ACC112 (cell line): ENCODE results near the gene C1QTNF8.

Experiments
- H2AFZ ChIP-seq: fragments of 200-600 bp; sonication (generic); one replicate; pipeline ENCODE4 v1.6.0; 2017; ENCODE audit warnings: antibody characterized with exemption, low read length; ENCODE audit not compliant: unreplicated experiment
- H3K27ac ChIP-seq: fragments of 200-600 bp; sonication (generic); 2 replicates; pipeline ENCODE4 v1.5.1; 2014; ENCODE audit warnings: low read depth, mild to moderate bottlenecking, antibody characterized with exemption, low read length, moderate library complexity
- H3K27me3 ChIP-seq: fragments of 200-600 bp; sonication (generic); 2 replicates; pipeline ENCODE4 v1.6.1; 2014; ENCODE audit warnings: mild to moderate bottlenecking, antibody characterized with exemption, low read length, moderate library complexity, mixed read lengths; ENCODE audit not compliant: insufficient read depth
- H3K36me3 ChIP-seq: fragments of 200-600 bp; sonication (generic); 2 replicates; pipeline ENCODE4 v1.6.1; 2016; ENCODE audit warnings: mild to moderate bottlenecking, antibody characterized with exemption, low read length, moderate library complexity, mixed read lengths; ENCODE audit not compliant: insufficient read depth
- H3K4me1 ChIP-seq: fragments of 200-600 bp; sonication (generic); one replicate; pipeline ENCODE4 v1.6.1; 2016; ENCODE audit warnings: low read length, mixed read lengths; ENCODE audit not compliant: insufficient read depth, unreplicated experiment, control insufficient read depth
- H3K4me3 ChIP-seq: fragments of 200-600 bp; sonication (generic); 2 replicates; pipeline ENCODE4 v1.5.1; 2014; ENCODE audit warnings: mild to moderate bottlenecking, low read depth, low read length
- H3K79me2 ChIP-seq: fragments of 200-600 bp; sonication (generic); one replicate; pipeline ENCODE4 v1.6.0; 2016; ENCODE audit warnings: low read length; ENCODE audit not compliant: control insufficient read depth, unreplicated experiment, insufficient read depth

The C1QTNF8 gene

DNA sequence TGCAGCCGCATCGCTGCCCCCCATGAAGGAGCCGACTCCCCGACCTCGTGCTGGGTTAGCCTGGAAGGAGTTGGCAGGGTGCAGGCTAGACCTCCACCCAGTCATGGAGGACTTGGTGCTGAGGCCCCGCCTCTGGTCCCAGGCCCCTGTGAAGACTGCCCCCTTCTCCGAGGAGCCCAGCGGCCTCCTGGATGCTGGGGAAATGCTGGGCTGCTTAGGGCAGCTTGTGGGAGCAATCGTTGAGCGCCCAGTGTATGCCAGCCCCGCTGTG lies 21.7 kb downstream of the C1QTNF8 start:
- no peaks in the 10 kb centered on the region for H3K36me3 ChIP-seq
- no peak overlapping the region for H3K27ac ChIP-seq
- H2AFZ ChIP-seq, result no peak overlapping the region
- peaks cover 78% of the 10 kb centered on the region for H3K27me3 ChIP-seq
- no peak overlapping the region for H3K4me3 ChIP-seq
- H3K4me1 ChIP-seq, result peaks cover 5% of the 10 kb centered on the region
- no peaks in the 10 kb centered on the region for H3K79me2 ChIP-seq

- Histone ChIP-seq H2AFZ (no peak overlapping the region), H3K79me2 (no peaks in the 10 kb centered on the region), H3K27me3 (peaks cover 82% of the 10 kb centered on the region), H3K36me3 (no peaks in the 10 kb centered on the region), H3K27ac (no peak overlapping the region), H3K4me1 (peaks cover 2% of the 10 kb centered on the region), H3K4me3 (no peak overlapping the region)
Measured at GRCh38 chr16:1073566-1074378, 22.3 kb downstream of the C1QTNF8 start.

DNA sequence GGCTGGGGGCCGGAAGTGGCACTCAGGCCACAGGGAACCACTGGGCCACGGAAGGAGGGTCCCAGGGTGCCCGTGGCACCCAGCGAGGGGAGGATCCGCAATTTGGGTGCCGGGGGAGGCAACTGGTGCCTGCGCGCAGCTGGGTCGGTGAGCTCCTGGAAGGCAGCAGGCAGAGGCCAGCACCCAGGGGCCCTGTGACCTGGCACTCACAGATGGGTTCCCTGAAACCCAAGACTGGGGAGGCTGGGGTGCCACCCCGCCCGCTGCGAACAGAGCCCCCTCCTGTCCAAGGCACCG lies 22.8 kb downstream of the C1QTNF8 start:
- Histone ChIP-seq H3K36me3 (no peaks in the 10 kb centered on the region), H3K4me3 (no peak overlapping the region), H2AFZ (no peak overlapping the region), H3K27me3 (peaks cover 84% of the 10 kb centered on the region), H3K4me1 (no peaks in the 10 kb centered on the region), H3K79me2 (no peaks in the 10 kb centered on the region), H3K27ac (no peak overlapping the region)

DNA sequence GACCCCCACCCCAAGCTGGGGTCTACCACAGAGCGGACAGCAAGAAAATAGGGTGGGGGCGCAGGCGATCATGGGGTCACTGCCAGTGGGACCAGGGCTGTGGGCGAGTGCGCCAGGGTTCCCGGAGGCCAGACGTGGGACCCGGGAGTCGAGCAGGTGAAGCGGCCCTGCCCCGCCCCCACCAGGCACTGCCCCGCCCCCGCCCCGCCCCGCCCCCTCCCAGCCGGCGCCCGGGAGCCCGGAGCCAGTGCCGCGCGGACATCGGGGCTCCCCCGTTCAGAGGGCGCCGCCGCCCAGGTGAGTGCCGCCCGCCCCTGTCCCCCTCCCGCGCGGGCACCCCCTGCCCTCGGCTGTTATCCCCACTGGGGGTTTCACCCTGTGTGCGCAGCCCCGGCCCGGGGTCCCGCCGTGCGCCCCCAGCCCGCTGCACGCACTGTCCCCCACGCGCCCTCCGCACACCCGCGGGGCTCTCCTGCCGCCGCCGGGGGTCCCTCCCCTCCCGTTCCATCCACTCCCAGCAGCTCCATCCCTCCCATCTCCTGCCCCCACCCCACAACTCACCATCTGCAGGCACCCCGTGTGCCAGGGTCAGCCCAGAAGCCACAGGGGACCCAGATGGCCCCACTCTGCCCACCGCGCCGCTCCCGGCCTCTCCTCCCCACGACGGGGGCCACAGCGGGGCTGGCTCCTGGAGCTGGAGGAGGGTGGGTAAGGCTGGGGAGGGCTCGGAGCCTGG lies 23.4 kb downstream of the C1QTNF8 start, which contains the start of gene SSTR5:
Gene SSTR5, plus strand, starts transcription at position 222 of the 736 bp plus-strand sequence. CDS start 6,122 bp downstream, outside the sequence.
- Histone ChIP-seq H3K27ac (no peak within 1 kb of the TSS), H3K79me2 (no peaks in the 10 kb centered on the region), H3K36me3 (no peaks in the 10 kb centered on the region), H3K4me1 (no peaks in the 10 kb centered on the region), H3K27me3 (peaks cover 84% of the 10 kb centered on the region), H3K4me3 (no peak within 1 kb of the TSS), H2AFZ (no peak within 1 kb of the TSS)

- no peaks in the 10 kb centered on the region for H3K79me2 ChIP-seq
- no peaks in the 10 kb centered on the region for H3K36me3 ChIP-seq
- no peaks in the 10 kb centered on the region for H3K4me1 ChIP-seq
- H3K27ac ChIP-seq, result no peak overlapping the region
- H3K27me3 ChIP-seq, result peaks cover 84% of the 10 kb centered on the region
- H3K4me3 ChIP-seq, result no peak overlapping the region
- no peak overlapping the region for H2AFZ ChIP-seq
Measured at GRCh38 chr16:1071561-1072225, 24.4 kb downstream of the C1QTNF8 start.

DNA sequence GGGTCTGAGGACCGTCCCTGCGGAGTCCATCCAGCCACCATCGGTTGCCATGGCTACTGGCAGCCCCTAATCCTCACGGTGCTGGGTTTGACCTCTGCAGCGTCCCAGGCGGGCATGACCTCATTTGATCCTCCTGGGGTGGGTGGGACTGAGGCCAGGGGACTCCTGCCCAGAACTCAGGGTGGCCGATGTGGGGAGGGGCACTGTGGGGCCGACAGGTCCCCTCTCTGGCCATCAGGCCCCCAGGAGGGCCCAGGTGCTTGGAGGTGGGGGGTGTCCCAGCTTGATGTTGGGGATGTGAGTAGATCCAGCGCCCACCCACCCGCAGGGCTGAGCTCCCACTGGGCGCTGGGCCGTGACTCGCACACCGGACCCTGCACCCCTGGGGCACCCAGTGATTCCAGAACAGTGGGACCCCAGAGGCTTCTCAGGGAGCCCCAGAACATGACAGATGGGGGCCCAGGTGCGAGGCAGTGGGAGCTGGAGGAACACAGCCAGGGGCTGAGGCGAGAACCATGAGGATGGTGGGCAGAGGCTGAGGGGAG lies 25.1 kb downstream of the C1QTNF8 start:
- H2AFZ ChIP-seq, result no peak overlapping the region
- no peak overlapping the region for H3K4me3 ChIP-seq
- H3K4me1 ChIP-seq, result no peaks in the 10 kb centered on the region
- no peak overlapping the region for H3K27ac ChIP-seq
- no peaks in the 10 kb centered on the region for H3K79me2 ChIP-seq
- no peaks in the 10 kb centered on the region for H3K36me3 ChIP-seq
- H3K27me3 ChIP-seq, result peaks cover 86% of the 10 kb centered on the region

DNA sequence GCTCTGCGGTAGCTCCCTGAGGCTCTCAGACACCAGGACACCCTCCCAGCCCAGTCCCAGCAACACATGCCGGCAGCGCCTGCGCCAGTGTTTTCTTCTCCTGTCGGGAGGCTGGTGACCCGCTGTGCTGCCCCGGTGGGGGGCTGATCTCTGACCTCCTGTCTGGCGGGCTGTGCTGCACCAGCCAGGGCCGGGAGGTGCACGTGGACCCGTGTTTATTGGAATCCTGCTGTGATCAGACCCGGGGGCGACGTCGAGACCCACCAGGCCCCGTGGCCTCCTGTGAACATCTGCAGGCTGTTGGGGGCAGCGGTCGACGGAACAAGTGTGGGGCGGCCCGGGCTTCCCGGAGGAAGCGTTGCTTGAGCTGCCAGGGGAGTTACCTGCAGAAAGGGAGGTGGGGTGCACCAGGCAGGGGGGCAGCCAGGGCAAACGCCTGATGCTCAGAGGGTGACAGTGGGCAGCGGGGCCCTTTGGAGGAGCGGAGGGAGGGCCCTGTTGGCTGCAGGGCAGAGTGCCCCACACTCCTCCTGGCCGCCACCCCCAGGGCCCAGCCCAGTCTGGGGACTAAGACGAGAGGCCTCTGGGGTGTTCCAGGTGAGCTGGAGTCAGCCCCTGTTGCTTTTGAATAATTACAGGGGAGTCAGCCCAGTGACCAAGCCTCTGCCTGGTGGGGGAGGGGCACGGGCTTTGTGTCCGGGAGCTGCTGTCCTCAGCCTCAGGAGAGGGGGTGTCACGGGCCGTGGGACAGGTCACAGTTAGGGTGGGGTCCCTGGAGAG lies 25.8 kb downstream of the C1QTNF8 start:
- Histone ChIP-seq H3K4me1 (no peaks in the 10 kb centered on the region), H3K36me3 (no peaks in the 10 kb centered on the region), H3K27ac (no peak overlapping the region), H3K4me3 (no peak overlapping the region), H3K27me3 (peaks cover 89% of the 10 kb centered on the region), H3K79me2 (no peaks in the 10 kb centered on the region), H2AFZ (no peak overlapping the region)

- Histone ChIP-seq H3K27me3 (peaks cover 90% of the 10 kb centered on the region), H3K4me3 (no peak overlapping the region), H2AFZ (no peak overlapping the region), H3K4me1 (no peaks in the 10 kb centered on the region), H3K36me3 (no peaks in the 10 kb centered on the region), H3K79me2 (no peaks in the 10 kb centered on the region), H3K27ac (no peak overlapping the region)
Measured at GRCh38 chr16:1069154-1069553, 26.9 kb downstream of the C1QTNF8 start.

DNA sequence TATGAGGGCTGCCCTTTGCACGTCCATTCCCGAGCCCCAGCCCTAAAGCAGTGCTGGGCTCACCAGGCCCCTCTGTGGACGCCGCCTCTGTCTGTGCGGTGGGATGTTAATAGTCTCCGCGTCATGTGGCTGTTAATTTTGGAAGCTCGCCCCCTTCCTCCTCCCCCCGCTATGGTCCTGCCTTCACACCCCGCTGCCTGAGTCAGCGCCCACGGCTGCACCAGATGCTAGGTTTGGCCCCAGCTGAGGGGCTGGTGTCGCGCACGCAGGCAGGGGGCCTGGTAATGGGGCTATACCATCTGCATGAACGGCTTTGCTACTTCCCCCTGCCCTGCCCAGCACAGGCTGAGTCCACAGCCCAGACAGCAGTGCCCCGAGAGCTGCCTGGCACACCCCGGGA lies 27.6 kb downstream of the C1QTNF8 start:
- no peak overlapping the region for H3K27ac ChIP-seq
- no peak overlapping the region for H3K4me3 ChIP-seq
- H3K36me3 ChIP-seq, result no peaks in the 10 kb centered on the region
- no peak overlapping the region for H2AFZ ChIP-seq
- H3K79me2 ChIP-seq, result no peaks in the 10 kb centered on the region
- H3K4me1 ChIP-seq, result no peaks in the 10 kb centered on the region
- peaks cover 90% of the 10 kb centered on the region for H3K27me3 ChIP-seq

DNA sequence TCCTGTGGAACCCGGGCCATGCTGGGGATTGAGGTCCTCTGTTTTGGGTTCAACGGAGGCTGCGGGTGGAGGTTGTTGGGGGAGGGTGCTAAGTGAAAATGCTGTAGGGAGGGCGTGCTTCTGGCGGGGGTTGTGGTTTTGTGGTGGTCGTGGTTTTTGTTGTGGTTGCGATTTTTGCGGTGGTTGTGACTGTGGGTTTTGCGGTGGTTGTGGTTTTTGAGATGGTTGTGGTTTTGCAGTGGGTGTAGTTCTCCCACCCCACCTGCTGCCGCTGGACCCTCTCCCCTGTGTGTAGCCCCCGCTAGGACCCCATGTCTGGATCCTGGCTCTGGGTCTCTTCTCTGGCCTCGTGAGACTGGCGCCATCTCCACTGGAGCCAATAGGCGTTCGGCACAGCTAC lies 28.4 kb downstream of the C1QTNF8 start:
- H2AFZ ChIP-seq, result no peak overlapping the region
- H3K4me3 ChIP-seq, result no peak overlapping the region
- H3K79me2 ChIP-seq, result no peaks in the 10 kb centered on the region
- H3K4me1 ChIP-seq, result no peaks in the 10 kb centered on the region
- H3K27ac ChIP-seq, result no peak overlapping the region
- peaks cover 82% of the 10 kb centered on the region for H3K27me3 ChIP-seq
- H3K36me3 ChIP-seq, result no peaks in the 10 kb centered on the region
